Activated CD4-positive, alpha-beta T cell treated with anti-CD3 and anti-CD28 coated beads, Interleukin-2, amount 10 ng/mL, durations not matched to agents 7 days and 5 days (primary cell): ENCODE results near the gene FOXL3. TPM values are rescaled to one million over a fixed set of nuclear protein-coding genes. Genes with fewer than 3 reads are reported as not detected.

Source experiments
- CTCF ChIA-PET: fragments of 350-600 bp; sonication (Branson Sonifier 250); formaldehyde crosslinking; loops from one replicate; lab custom pipeline; 2021; ENCODE audit warnings: antibody characterized with exemption; lab: Charles Lee
- POLR2A ChIA-PET: fragments of 350-600 bp; sonication (Branson Sonifier 250); formaldehyde crosslinking; loops from one replicate; lab custom pipeline; 2021; ENCODE audit warnings: antibody characterized with exemption; lab: Charles Lee
- DNase-seq: peaks from one replicate; pipeline ENCODE4 v3.0.0-alpha.2; 2020
- H3K27ac Mint-ChIP-seq: one replicate; pipeline ENCODE4 v1.8.0; 2021; ENCODE audit warnings: mild to moderate bottlenecking, moderate library complexity, mixed read lengths
- H3K27me3 Mint-ChIP-seq: one replicate; pipeline ENCODE4 v1.8.0; 2021; ENCODE audit warnings: mixed read lengths
- H3K36me3 Mint-ChIP-seq: one replicate; pipeline ENCODE4 v1.8.0; 2021; ENCODE audit warnings: low read depth, mixed read lengths
- H3K4me1 Mint-ChIP-seq: one replicate; pipeline ENCODE4 v1.8.0; 2021; ENCODE audit warnings: mixed read lengths
- H3K4me3 Mint-ChIP-seq: one replicate; pipeline ENCODE4 v1.8.0; 2021; ENCODE audit warnings: mild to moderate bottlenecking, moderate library complexity, mixed read lengths
- H3K9me3 Mint-ChIP-seq: one replicate; pipeline ENCODE4 v1.8.0; 2021; ENCODE audit warnings: mixed read lengths
- total RNA-seq, 2 experiments: library from RNA; stranded (reverse); gene quantifications; one replicate each; pipeline ENCODE4 v1.2.3, GENCODE V29; 2021

Gene FOXL3
- total RNA-seq, 2 experiments from 2014 or later, result not detected

GRCh38 chr7:322708-323111 is 32.7 kb downstream of the FOXL3 start:
- no peak for DNase-seq
- H3K4me3 Mint-ChIP-seq, result no peak overlapping the region
- POLR2A ChIA-PET, result no interaction called here
- no peaks in the 10 kb centered on the region for H3K9me3 Mint-ChIP-seq
- no peaks in the 10 kb centered on the region for H3K4me1 Mint-ChIP-seq
- H3K27ac Mint-ChIP-seq, result no peak overlapping the region
- no peaks in the 10 kb centered on the region for H3K36me3 Mint-ChIP-seq
- H3K27me3 Mint-ChIP-seq, result no peaks in the 10 kb centered on the region
- CTCF ChIA-PET, result interaction anchor here (0.6 to 1.8 kb wide), 6 partner anchors 12 to 551 kb away, joined by 3 to 4 read pairs (median 3); no protein-coding TSS in a partner anchor

GRCh38 chr7:323410-323809 is 33.4 kb downstream of the FOXL3 start:
- ChIA-PET CTCF (interaction anchor here (1.2 kb wide), 1 partner anchor 10 kb away, joined by 3 read pairs; no protein-coding TSS in a partner anchor), POLR2A (no interaction called here)
- H3K4me1 Mint-ChIP-seq, result no peaks in the 10 kb centered on the region
- no peak for DNase-seq
- no peaks in the 10 kb centered on the region for H3K27me3 Mint-ChIP-seq
- no peaks in the 10 kb centered on the region for H3K9me3 Mint-ChIP-seq
- H3K27ac Mint-ChIP-seq, result no peak overlapping the region
- H3K36me3 Mint-ChIP-seq, result no peaks in the 10 kb centered on the region
- no peak overlapping the region for H3K4me3 Mint-ChIP-seq

GRCh38 chr7:324011-324410 is 34.0 kb downstream of the FOXL3 start:
- no peaks in the 10 kb centered on the region for H3K27me3 Mint-ChIP-seq
- H3K36me3 Mint-ChIP-seq, result no peaks in the 10 kb centered on the region
- no peak for DNase-seq
- POLR2A ChIA-PET, result no interaction called here
- H3K9me3 Mint-ChIP-seq, result no peaks in the 10 kb centered on the region
- H3K27ac Mint-ChIP-seq, result no peak overlapping the region
- CTCF ChIA-PET, result interaction anchor here (1.2 kb wide), 1 partner anchor 9 kb away, joined by 3 read pairs; no protein-coding TSS in a partner anchor
- H3K4me3 Mint-ChIP-seq, result no peak overlapping the region
- no peaks in the 10 kb centered on the region for H3K4me1 Mint-ChIP-seq

GRCh38 chr7:325051-325798 is 35.3 kb downstream of the FOXL3 start:
- no peak for DNase-seq
- CTCF ChIA-PET, result no interaction called here

GRCh38 chr7:325811-326210 is 35.8 kb downstream of the FOXL3 start:
- Mint-ChIP-seq H3K9me3 (no peaks in the 10 kb centered on the region), H3K27ac (no peak overlapping the region), H3K27me3 (no peaks in the 10 kb centered on the region), H3K4me3 (no peak overlapping the region), H3K4me1 (no peaks in the 10 kb centered on the region), H3K36me3 (no peaks in the 10 kb centered on the region)
- ChIA-PET POLR2A (no interaction called here), CTCF (interaction anchor here (1.1 kb wide), 1 partner anchor 461 kb away, joined by 3 read pairs; no protein-coding TSS in a partner anchor)
- DNase-seq, result no peak

More at GRCh38 chr7:325051-325798, 35.3 kb downstream of the FOXL3 start:
- POLR2A ChIA-PET, result no interaction called here
- no peaks in the 10 kb centered on the region for H3K27me3 Mint-ChIP-seq
- H3K4me3 Mint-ChIP-seq, result no peak overlapping the region
- no peaks in the 10 kb centered on the region for H3K36me3 Mint-ChIP-seq
- H3K27ac Mint-ChIP-seq, result no peak overlapping the region
- H3K4me1 Mint-ChIP-seq, result no peaks in the 10 kb centered on the region
- no peaks in the 10 kb centered on the region for H3K9me3 Mint-ChIP-seq

GRCh38 chr7:326273-326672 is 36.3 kb downstream of the FOXL3 start:
- H3K4me3 Mint-ChIP-seq, result no peak overlapping the region
- DNase-seq, result no peak
- POLR2A ChIA-PET, result no interaction called here
- no peak overlapping the region for H3K27ac Mint-ChIP-seq
- no peaks in the 10 kb centered on the region for H3K27me3 Mint-ChIP-seq
- H3K9me3 Mint-ChIP-seq, result no peaks in the 10 kb centered on the region
- CTCF ChIA-PET, result interaction anchor here (1.1 to 1.5 kb wide), 3 partner anchors 9 to 461 kb away, joined by 3 to 4 read pairs (median 3); no protein-coding TSS in a partner anchor
- H3K36me3 Mint-ChIP-seq, result no peaks in the 10 kb centered on the region
- no peaks in the 10 kb centered on the region for H3K4me1 Mint-ChIP-seq

- Mint-ChIP-seq H3K36me3 (no peaks in the 10 kb centered on the region), H3K4me3 (no peak overlapping the region), H3K4me1 (no peaks in the 10 kb centered on the region), H3K9me3 (no peaks in the 10 kb centered on the region), H3K27me3 (no peaks in the 10 kb centered on the region), H3K27ac (no peak overlapping the region)
- CTCF ChIA-PET, result interaction anchor here (1.1 to 1.5 kb wide), 3 partner anchors 10 to 460 kb away, joined by 3 to 4 read pairs (median 3); no protein-coding TSS in a partner anchor
- POLR2A ChIA-PET, result no interaction called here
- no peak for DNase-seq
These were observed 36.9 kb downstream of the FOXL3 start for GRCh38 chr7:326809-327232.

- Mint-ChIP-seq H3K4me1 (no peaks in the 10 kb centered on the region), H3K36me3 (no peaks in the 10 kb centered on the region), H3K27me3 (no peaks in the 10 kb centered on the region), H3K9me3 (no peaks in the 10 kb centered on the region), H3K4me3 (no peak overlapping the region), H3K27ac (no peak overlapping the region)
- no peak for DNase-seq
- ChIA-PET POLR2A (no interaction called here), CTCF (interaction anchor here (1.1 to 1.5 kb wide), 3 partner anchors 10 to 459 kb away, joined by 3 to 4 read pairs (median 3); no protein-coding TSS in a partner anchor)
These were observed 37.4 kb downstream of the FOXL3 start for GRCh38 chr7:327233-327931.

GRCh38 chr7:327991-328702 is 38.2 kb downstream of the FOXL3 start:
- no peak for DNase-seq
- H3K4me1 Mint-ChIP-seq, result no peaks in the 10 kb centered on the region
- no peaks in the 10 kb centered on the region for H3K9me3 Mint-ChIP-seq
- no peak overlapping the region for H3K27ac Mint-ChIP-seq
- no peaks in the 10 kb centered on the region for H3K36me3 Mint-ChIP-seq
- H3K27me3 Mint-ChIP-seq, result no peaks in the 10 kb centered on the region
- H3K4me3 Mint-ChIP-seq, result no peak overlapping the region
- ChIA-PET POLR2A (no interaction called here), CTCF (no interaction called here)

GRCh38 chr7:329691-330281 is 39.8 kb downstream of the FOXL3 start:
- Mint-ChIP-seq H3K9me3 (peaks cover 7% of the 10 kb centered on the region), H3K4me3 (no peak overlapping the region), H3K36me3 (peaks cover 4% of the 10 kb centered on the region), H3K27ac (no peak overlapping the region), H3K4me1 (peaks cover 3% of the 10 kb centered on the region), H3K27me3 (no peaks in the 10 kb centered on the region)
- no peak for DNase-seq
- POLR2A ChIA-PET, result no interaction called here
- CTCF ChIA-PET, result interaction anchor here (0.6 to 1.3 kb wide), 2 partner anchors 8 to 312 kb away, joined by 3 to 6 read pairs; no protein-coding TSS in a partner anchor

GRCh38 chr7:330511-331230 is 40.7 kb downstream of the FOXL3 start:
- no peak overlapping the region for H3K4me3 Mint-ChIP-seq
- peaks cover 11% of the 10 kb centered on the region for H3K9me3 Mint-ChIP-seq
- H3K4me1 Mint-ChIP-seq, result peaks cover 5% of the 10 kb centered on the region
- CTCF ChIA-PET, result interaction anchor here (0.6 to 1.3 kb wide), 2 partner anchors 9 to 312 kb away, joined by 3 to 6 read pairs; no protein-coding TSS in a partner anchor
- no peaks in the 10 kb centered on the region for H3K27me3 Mint-ChIP-seq
- peaks cover 4% of the 10 kb centered on the region for H3K36me3 Mint-ChIP-seq
- DNase-seq, result no peak
- no peak overlapping the region for H3K27ac Mint-ChIP-seq
- POLR2A ChIA-PET, result interaction anchor here (0.5 kb wide), 1 partner anchor 580 kb away, joined by 7 read pairs; no protein-coding TSS in a partner anchor
